GM21723 (cell line): Measurements from ENCODE around the gene ANKS6.

Source experiments
- ATAC-seq: cut with Tn5 transposase; IDR thresholded peaks from one replicate; pipeline ENCODE4 v1.9.1; 2021; ENCODE audit warnings: mild to moderate bottlenecking, moderate library complexity; ENCODE audit not compliant: unreplicated experiment

The ANKS6 gene

DNA sequence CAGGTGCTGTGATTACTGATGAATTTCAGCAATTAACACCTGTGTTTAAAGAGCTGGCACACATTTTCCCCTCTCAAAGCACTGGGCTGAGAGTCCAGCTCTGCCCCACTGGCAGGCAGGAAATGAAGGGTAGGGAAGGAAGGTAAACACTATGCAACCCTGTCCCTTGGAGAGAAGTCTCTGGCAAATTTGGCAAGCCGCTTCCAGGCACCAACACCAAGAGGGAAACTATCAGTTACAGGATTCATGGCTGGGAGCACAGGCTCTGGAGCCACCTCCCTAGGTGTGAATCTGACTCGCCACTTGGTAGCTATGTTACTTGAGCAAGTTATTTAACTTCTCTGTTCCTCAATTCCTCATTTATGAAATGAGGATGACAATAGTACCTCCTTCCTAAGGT, 3.3 kb downstream of the ANKS6 start:
- no peak for ATAC-seq

DNA sequence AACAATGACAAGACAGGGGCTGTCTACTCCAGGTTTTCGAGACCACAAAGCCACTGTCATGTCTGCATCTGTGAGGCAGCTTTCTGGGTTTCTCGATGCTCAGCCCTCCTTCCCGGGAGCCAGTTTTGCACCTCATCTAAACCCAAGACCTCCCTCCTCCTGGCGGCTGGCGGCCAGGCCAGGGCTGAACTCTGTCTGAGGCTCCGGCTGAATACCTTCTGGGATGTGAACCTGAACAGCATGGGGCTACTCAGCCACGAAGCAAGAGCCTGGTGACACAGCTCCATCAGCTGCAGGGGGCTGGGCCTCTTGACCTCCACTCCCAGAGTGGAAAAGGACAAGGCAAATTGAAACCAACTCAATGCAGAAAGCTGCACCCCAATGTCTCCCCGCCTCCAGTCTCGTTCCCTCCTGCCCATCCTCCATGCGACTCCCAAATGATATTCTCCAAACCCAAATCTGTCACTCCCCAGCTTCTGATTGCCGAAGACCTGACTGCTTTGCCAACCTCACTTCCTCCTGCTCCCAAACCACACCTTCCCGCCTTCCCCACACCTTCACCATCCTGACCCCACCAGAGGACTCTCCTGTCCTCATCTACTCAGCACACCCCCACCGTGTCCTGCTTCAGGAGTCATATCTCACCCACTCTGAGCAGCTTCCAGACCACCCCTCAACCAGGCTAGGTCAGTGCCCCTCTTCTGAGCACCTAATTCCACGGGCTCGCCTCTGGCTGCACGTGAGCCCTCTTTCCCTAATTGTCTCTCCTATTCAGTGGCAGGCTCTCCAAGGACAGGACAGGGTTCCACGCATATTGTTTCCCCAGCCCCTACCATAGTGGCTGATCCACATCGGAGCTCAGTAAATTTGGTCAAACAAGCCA, 4.5 kb downstream of the ANKS6 start:
- ATAC-seq: no peak

DNA sequence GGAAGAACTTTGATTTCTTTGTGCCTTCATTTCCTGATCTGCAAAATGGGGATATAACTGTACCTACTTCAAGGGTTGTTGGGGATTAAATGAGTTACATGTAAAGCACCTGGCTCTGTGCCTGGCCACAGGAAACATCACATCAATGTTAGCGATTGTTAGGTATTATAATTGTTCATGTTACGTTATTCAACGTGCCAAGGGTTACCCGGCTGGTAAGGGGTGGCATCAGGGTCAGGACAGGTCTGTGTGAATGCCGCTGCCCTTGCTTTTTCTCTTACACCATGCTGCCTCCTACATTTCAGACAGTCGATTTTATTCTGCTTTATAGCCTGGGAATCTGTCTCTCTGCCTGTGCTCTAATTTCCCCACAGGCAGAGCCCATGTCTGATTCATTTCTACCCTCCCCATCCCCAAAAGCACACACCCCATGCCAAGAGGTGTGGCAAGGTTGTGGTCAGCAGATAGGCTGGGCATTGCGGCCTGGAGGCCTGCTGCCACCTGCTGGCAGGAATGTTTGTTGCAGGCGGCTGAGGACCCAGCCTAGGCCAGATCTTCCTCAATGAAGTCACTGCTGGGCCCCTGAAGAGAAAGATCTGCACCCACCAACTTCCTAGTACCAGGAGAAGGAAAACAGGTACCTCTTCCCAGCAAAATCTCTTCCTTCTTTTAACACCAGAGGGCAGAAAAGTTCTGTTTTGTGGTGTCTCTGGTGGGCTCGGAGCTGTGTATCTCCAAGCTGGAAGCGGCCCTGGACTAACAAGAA, 5.3 kb downstream of the ANKS6 start:
- ATAC-seq: peak; percentile 75

- no peak for ATAC-seq
Measured at GRCh38 chr9:98790134-98790841, 6.1 kb downstream of the ANKS6 start.

GRCh38 chr9:98789483-98790133, 6.7 kb downstream of the ANKS6 start:
- ATAC-seq: no peak

- ATAC-seq: no peak
Measured at GRCh38 chr9:98787766-98788335, 8.5 kb downstream of the ANKS6 start.

DNA sequence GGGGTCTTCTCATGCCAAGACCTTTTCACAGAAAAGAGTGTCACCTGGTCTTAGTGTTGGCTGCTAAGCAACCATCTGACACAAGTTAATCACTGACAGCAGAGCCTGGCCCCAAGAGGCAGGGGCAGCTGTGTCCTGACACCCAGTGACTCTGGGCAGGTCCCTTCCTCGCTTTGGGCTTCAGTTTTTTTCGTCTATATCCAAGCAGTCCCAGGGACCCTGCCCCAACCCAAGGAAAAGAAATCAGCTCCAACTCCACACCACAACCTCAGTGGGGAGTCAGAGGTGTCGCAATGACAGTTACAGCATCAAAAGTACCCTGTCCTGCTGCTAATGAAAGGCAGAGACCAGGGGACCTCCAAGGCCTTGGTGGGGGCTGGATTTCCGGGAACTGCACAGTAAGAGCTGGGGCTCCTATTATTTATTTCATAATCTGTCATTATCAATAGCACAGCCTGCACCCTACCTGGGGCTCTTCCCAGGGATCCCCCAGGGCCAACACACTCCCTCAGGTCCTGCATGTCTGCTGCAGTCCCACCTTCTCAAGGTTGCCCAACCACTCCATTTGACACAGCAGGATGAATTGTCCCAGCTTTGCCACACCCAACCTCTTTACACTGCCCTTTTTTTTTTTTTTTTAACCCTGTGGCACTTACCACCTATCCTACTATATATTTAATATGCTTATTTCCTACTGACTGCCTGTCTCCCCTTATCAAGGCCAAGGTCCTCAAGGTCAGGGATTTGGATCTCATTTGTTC, 9.4 kb downstream of the ANKS6 start:
- ATAC-seq: no peak

GRCh38 chr9:98784831-98785806, 11.2 kb downstream of the ANKS6 start:
- no peak for ATAC-seq

DNA sequence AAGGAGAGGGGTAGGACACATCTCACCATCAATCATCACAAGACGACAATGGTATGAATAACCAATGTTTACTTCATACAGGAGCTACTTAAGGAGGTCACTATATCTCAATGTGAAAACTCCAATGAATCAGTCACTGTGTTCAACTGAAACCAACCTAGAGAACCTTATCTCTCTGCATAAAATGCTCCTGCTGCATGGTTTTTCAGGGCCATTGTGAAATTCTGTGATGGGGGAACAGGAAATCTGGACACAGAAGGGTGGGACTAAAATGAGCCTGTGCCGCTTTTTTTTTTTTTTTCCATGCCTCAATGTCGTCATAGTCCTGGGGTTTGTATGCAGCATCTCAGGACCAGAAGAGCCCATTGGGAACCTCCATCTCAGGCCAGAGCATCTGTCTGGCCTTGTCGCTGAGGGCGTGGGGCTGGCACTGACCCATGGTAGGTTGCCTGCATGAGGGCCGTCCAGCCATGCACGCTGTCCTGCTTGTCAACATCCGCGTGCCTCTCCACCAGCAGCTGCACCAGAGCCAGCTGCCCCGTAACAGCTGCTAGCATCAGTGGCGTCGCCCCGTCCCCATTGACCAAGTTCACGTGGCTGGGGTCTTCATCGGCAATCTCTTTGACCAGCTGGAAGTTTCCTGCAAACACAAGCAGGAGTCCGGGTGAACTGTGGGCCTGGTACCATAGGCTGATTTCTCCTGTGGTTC, 12.7 kb downstream of the ANKS6 start:
- ATAC-seq: no peak

GRCh38 chr9:98781588-98782383, 14.6 kb downstream of the ANKS6 start:
- ATAC-seq: no peak

- no peak for ATAC-seq
Measured at GRCh38 chr9:98780059-98780749, 16.2 kb downstream of the ANKS6 start.

DNA sequence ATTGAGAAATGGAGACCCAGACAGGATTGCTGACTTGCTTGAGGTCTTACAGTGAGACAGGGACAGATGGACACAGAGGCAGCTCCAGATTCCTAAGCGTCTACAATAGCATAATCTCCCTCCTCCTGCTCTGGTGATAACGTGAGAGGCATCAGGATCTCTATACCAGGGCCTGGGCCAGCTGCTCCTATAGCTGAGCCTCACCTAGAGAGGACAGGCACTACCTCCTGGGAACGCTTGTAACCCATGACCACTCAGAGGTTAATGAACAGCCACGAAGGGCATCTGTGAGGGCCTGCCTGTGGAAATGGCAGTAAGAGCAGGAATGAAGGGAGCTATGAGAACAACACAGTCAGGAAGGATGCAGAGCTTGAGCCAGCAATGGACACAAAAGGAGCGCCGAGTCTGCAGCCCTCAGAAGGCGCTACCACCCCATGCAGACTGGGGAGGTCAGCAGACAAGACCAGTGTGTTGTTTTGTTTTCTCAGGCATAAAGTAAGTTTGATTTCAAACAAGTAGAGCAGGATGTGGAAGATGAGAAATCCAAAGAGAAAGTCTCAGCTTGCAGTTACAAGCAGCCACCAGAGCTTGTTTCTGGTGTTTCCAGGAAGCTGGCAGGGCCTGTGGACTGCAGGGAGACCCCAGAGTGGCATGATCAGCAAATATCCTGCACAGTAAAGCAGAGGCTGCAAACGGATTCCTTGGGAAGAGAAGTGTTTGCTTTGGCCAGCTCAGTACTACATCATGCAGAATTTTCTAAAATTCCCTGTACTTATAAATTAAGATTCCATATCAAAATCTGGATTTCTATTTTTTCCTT, 17.4 kb downstream of the ANKS6 start:
- no peak for ATAC-seq

- ATAC-seq: no peak
Measured at GRCh38 chr9:98778251-98778650, 18.1 kb downstream of the ANKS6 start.

DNA sequence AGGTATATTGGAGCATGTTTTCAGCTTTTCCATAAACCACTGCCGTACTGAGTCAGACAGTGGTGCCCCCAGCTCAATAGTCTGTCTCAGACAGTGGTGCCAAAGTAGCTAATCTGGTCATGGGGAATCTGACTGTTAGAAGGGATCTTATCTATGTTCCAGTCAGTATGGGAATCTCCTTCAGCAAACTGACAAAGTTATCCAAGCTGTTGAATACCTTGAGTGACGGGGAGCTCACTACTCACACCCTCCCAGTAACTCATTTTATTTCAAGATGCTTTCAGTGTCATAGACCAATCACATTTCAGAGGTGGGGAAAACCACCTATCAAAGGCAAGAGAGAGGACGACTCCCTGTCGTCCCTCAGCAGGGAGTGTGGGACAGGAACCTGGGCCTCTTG, 18.7 kb downstream of the ANKS6 start:
- no peak for ATAC-seq

DNA sequence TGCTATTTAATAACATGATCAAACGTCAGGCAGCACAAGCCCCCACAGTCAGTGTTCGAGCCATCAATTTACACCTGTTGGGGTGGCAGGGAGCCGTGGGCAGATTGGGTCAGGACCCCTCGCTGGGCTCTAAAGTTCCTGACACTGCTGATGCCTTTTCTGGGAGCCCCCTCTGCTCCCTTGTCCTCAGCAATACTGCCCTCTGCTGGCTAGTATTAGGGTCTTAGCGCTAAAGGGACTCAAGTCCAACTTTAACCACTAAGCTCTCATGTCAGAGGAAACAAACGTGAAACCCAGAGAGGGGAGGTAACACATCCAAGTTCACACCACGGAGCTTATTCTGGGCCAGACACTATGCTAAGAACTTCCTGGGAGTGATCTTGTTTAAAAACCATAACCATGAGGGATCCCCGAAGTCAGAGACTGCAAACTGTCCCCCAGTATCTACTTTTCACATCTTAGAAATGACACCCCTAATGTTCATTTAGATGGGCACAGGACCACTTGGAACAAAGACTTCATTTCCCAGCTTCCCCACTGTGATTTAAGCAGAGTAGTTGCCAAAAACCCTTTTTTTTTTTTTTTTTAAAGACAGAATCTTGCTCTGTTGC, 20.4 kb downstream of the ANKS6 start:
- ATAC-seq: no peak
